PC-9 (cell line): ENCODE results near the gene TRIM31. TPM values are rescaled to one million over a fixed set of nuclear protein-coding genes. Genes with fewer than 3 reads are reported as not detected.

Source experiments
- BruUV-seq: library from RNA; stranded (reverse); fragments of 400-500 nt; replicated peaks from 2 replicates; lab custom pipeline; 2021; lab: Mats Ljungman, UMichigan
- CTCF ChIA-PET: fragments of 300-600 bp; sonication (Branson Sonifier 250); formaldehyde crosslinking; loops from one replicate; lab custom pipeline; 2022; ENCODE audit warnings: antibody characterized with exemption; lab: Charles Lee
- POLR2A ChIA-PET: fragments of 300-600 bp; sonication (Branson Sonifier 250); formaldehyde crosslinking; loops from one replicate; lab custom pipeline; 2022; ENCODE audit warnings: antibody characterized with exemption; ENCODE audit not compliant: unreplicated experiment; lab: Charles Lee
- DNase-seq, 2 experiments: peaks; one replicate each; pipeline versions ENCODE4 v3.0.0 to v3.0.0-alpha.2; 2015 to 2022; ENCODE audit warnings: mixed read lengths in 1 of 2
- H2AFZ ChIP-seq: fragments of 200-600 bp; sonication (generic); 2 replicates; pipeline ENCODE4 v1.8.1; 2017; ENCODE audit warnings: antibody characterized with exemption
- H3F3A ChIP-seq: fragments of 200-600 bp; sonication (generic); 2 replicates; pipeline ENCODE4 v1.8.1; 2017; ENCODE audit warnings: antibody characterized with exemption, mild to moderate bottlenecking, low read depth; ENCODE audit not compliant: insufficient read depth
- H3K27ac ChIP-seq: fragments of 200-600 bp; sonication (generic); 2 replicates; pipeline ENCODE4 v1.6.1; 2016; ENCODE audit warnings: mixed run types
- H3K27me3 ChIP-seq: fragments of 200-600 bp; sonication (generic); 2 replicates; pipeline ENCODE4 v1.6.1; 2016; ENCODE audit warnings: low read depth, mixed run types; ENCODE audit not compliant: insufficient read depth
- H3K36me3 ChIP-seq: fragments of 200-600 bp; sonication (generic); 2 replicates; pipeline ENCODE4 v1.6.1; 2016; ENCODE audit warnings: low read depth, mixed run types
- H3K4me1 ChIP-seq: fragments of 200-600 bp; sonication (generic); replicated peaks from 2 replicates; pipeline ENCODE4 v1.6.1; 2016; ENCODE audit warnings: mixed run types; ENCODE audit not compliant: insufficient read depth
- H3K4me2 ChIP-seq: fragments of 200-600 bp; sonication (generic); 2 replicates; pipeline ENCODE4 v1.6.1; 2017; ENCODE audit warnings: mixed run types
- H3K4me3 ChIP-seq: fragments of 200-600 bp; sonication (generic); 2 replicates; pipeline ENCODE4 v1.6.1; 2016; ENCODE audit warnings: mixed run types
- H3K79me2 ChIP-seq: fragments of 200-600 bp; sonication (generic); 2 replicates; pipeline ENCODE4 v1.6.1; 2017; ENCODE audit warnings: low read depth, mixed run types
- H3K9me2 ChIP-seq: fragments of 200-600 bp; sonication (generic); 2 replicates; pipeline ENCODE4 v1.8.1; 2017; ENCODE audit warnings: mild to moderate bottlenecking; ENCODE audit not compliant: insufficient read depth
- H3K9me3 ChIP-seq: fragments of 200-600 bp; sonication (generic); 2 replicates; pipeline ENCODE4 v1.8.1; 2016; ENCODE audit warnings: low read depth; ENCODE audit not compliant: insufficient read depth
- H4K20me1 ChIP-seq: fragments of 200-600 bp; sonication (generic); 2 replicates; pipeline ENCODE4 v1.8.1; 2017; ENCODE audit not compliant: insufficient read depth
- EZH2 ChIP-seq: fragments of 200-600 bp; sonication (generic); IDR thresholded peaks from 2 replicates; pipeline ENCODE4 v1.8.0; 2017; ENCODE audit warnings: antibody characterized with exemption, low read depth
- intact Hi-C: fragments of 100-400 bp; cut with micrococcal nuclease; formaldehyde crosslinking; loops from one replicate; pipeline ENCODE4 v1.10.0; 2022; ENCODE audit not compliant: unreplicated experiment
- total RNA-seq: library from RNA; stranded (reverse); gene quantifications from 2 replicates; pipeline ENCODE4 v1.2.3, GENCODE V29; 2021
- TF ChIP-seq, protein P1 (sequence below): fragments of 200-600 bp; sonication (generic); conservative IDR thresholded peaks from 2 replicates; pipeline ENCODE4 v1.6.1; 2017; ENCODE audit warnings: mixed run types, antibody characterized with exemption, mild to moderate bottlenecking, moderate library complexity

Gene TRIM31
- total RNA-seq, 1 experiment from 2014 or later = not detected

GRCh38 chr6:30092852-30093543 lies 19.9 kb downstream of the TRIM31 start:
- Histone ChIP-seq H3K9me2 (no peaks in the 10 kb centered on the region), H3K9me3 (no peaks in the 10 kb centered on the region), H3F3A (peaks cover 40% of the 10 kb centered on the region), H3K27ac (no peak overlapping the region), H2AFZ (no peak overlapping the region), H4K20me1 (no peaks in the 10 kb centered on the region), H3K4me1 (peaks cover 59% of the 10 kb centered on the region), H3K79me2 (no peaks in the 10 kb centered on the region), H3K27me3 (no peaks in the 10 kb centered on the region), H3K4me2 (no peak overlapping the region), H3K4me3 (no peak overlapping the region), H3K36me3 (no peaks in the 10 kb centered on the region)
- ChIA-PET CTCF (no interaction called here), POLR2A (no interaction called here)
- DNase-seq = no peak
- intact Hi-C loops = no loop called here
- no peak for TF ChIP-seq EZH2
- TF ChIP-seq, protein P1, sequence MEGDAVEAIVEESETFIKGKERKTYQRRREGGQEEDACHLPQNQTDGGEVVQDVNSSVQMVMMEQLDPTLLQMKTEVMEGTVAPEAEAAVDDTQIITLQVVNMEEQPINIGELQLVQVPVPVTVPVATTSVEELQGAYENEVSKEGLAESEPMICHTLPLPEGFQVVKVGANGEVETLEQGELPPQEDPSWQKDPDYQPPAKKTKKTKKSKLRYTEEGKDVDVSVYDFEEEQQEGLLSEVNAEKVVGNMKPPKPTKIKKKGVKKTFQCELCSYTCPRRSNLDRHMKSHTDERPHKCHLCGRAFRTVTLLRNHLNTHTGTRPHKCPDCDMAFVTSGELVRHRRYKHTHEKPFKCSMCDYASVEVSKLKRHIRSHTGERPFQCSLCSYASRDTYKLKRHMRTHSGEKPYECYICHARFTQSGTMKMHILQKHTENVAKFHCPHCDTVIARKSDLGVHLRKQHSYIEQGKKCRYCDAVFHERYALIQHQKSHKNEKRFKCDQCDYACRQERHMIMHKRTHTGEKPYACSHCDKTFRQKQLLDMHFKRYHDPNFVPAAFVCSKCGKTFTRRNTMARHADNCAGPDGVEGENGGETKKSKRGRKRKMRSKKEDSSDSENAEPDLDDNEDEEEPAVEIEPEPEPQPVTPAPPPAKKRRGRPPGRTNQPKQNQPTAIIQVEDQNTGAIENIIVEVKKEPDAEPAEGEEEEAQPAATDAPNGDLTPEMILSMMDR = no peak
- BruUV-seq = no TSS peak

GRCh38 chr6:30091577-30092381 lies 21.1 kb downstream of the TRIM31 start:
- Histone ChIP-seq H3K36me3 (no peaks in the 10 kb centered on the region), H3K9me3 (no peaks in the 10 kb centered on the region), H3K27ac (peak overlapping the region; percentile 65), H3K4me3 (no peak overlapping the region), H4K20me1 (no peaks in the 10 kb centered on the region), H3K4me2 (peak overlapping the region; percentile 65), H3K4me1 (peaks cover 46% of the 10 kb centered on the region), H3F3A (peaks cover 38% of the 10 kb centered on the region), H2AFZ (peak overlapping the region; percentile 46; the same call in 1 of the 2 replicates), H3K9me2 (no peaks in the 10 kb centered on the region), H3K79me2 (no peaks in the 10 kb centered on the region), H3K27me3 (no peaks in the 10 kb centered on the region)
- DNase-seq = peak; percentile 88 to 94
- TSS peak; percentile 29 for BruUV-seq
- ChIA-PET POLR2A (interaction anchor here (0.6 to 1.0 kb wide), 3 partner anchors 10 to 513 kb away, joined by 3 to 8 read pairs (median 5); no protein-coding TSS in a partner anchor), CTCF (interaction anchor here (1.0 to 1.3 kb wide), 4 partner anchors 10 to 39 kb away, joined by 3 to 7 read pairs (median 4); partner anchors contain the start of gene RNF39)
- intact Hi-C loops = loop anchor here (1.0 kb wide), 1 partner anchor 9 kb away; no protein-coding TSS in a partner anchor
- TF ChIP-seq EZH2 = no peak
- TF ChIP-seq, protein P1 = no peak

- DNase-seq = no peak
- no TSS peak for BruUV-seq
- Histone ChIP-seq H3K36me3 (no peaks in the 10 kb centered on the region), H3K27me3 (no peaks in the 10 kb centered on the region), H3K4me2 (no peak overlapping the region), H4K20me1 (no peaks in the 10 kb centered on the region), H3K9me3 (no peaks in the 10 kb centered on the region), H3K4me1 (peaks cover 20% of the 10 kb centered on the region), H3K27ac (no peak overlapping the region), H3K9me2 (no peaks in the 10 kb centered on the region), H3K4me3 (no peak overlapping the region), H2AFZ (no peak overlapping the region), H3F3A (peaks cover 14% of the 10 kb centered on the region), H3K79me2 (no peaks in the 10 kb centered on the region)
- ChIA-PET POLR2A (interaction anchor here (0.7 kb wide), 1 partner anchor 22 kb away, joined by 5 read pairs; no protein-coding TSS in a partner anchor), CTCF (interaction anchor here (1.6 kb wide), 1 partner anchor 13 kb away, joined by 3 read pairs; no protein-coding TSS in a partner anchor)
- TF ChIP-seq, protein P1 = no peak
- no peak for TF ChIP-seq EZH2
- intact Hi-C loops = no loop called here
Measured at GRCh38 chr6:30087876-30088275, 25.0 kb downstream of the TRIM31 start.
